ENCODE results near the gene HMCN1.

- no peak for TF ChIP-seq CTCF (IDR thresholded peaks at IDR 0.05)
- TF ChIP-seq ZFX (IDR thresholded peaks at IDR 0.05; ENCODE audit: borderline replicate concordance): no peak
Measured at GRCh38 chr1:185823467-185823866, 89.3 kb downstream of the HMCN1 start.

Measured in 22Rv1 (cell line).